ENCODE data around the gene PTPRJ.
"Not testable (repeated sequence)": the region's sequence is repeated elsewhere in the genome, so short reads cannot be mapped to it uniquely, and the experiment has no call there.

Gene PTPRJ

DNA sequence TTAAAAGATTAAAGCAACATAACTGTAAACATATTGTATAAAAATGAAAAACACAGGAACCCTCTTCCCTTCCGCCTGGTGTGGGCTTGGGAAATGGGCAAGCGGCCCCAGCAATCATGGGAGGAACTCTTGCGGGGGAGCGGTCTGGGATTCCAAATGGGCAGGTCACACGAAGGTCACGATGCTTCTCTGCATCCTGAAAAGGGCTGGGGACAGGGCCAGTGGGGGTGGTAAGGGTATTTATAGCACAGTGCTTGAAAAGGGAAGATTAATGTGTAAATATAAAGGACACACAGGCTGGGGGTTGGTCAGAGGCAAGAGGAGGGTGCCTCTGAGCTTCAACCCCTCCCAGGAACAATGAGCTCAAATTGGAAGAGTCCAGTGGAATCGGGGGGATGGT, 189.4 kb downstream of the PTPRJ start:
- DNase-seq, result peak; percentile 59

DNA sequence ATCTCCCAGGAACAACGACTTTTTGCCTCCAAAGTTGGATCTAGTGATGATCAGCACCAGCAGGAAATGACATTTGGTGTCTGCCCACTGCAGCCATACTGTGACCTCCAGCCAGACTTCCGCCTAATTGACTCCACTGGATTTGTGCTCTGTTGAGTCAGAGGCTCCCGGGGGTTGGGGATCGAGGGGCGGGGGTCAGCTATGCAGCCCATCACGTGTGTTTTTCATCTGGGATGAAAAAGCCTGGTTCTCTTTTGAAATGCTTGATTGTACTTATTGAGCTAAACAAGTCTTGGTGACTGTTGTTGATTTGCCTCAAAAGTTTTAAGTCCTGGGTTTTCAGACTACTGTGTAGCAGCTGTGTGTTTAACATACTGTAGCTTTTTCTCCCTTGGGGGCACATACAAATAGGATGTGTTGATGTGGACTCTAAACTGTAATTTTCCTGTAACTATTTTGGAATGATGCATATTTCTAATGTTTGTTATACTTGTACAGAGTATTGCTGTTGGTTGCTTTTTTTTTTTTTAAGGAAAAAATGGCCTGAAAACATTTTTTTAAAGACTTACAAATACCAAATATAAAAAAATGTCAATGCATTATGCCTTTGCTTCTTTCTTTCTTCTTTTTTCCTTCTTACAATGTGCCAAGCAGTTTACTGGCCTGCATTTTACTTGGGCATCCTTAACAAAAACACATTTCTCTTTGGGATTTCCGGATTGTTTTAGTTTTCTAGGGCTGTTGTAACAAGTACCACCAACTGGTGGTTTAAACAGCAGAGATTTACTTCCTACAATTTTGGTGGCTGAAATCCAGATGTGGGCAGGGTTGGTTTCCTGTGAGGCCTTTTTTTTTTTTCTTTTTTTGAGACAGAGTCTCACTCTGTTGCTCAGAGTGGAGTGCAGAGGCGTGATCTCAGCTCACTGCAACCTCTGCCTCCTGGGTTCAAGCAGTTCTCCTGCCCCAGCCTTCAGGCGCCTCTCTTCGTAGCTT, 190.2 kb downstream of the PTPRJ start:
- DNase-seq, result peak; percentile 38

- peak; percentile 72 for DNase-seq
These were observed 192.7 kb downstream of the PTPRJ start for GRCh38 chr11:48172818-48173609.

DNA sequence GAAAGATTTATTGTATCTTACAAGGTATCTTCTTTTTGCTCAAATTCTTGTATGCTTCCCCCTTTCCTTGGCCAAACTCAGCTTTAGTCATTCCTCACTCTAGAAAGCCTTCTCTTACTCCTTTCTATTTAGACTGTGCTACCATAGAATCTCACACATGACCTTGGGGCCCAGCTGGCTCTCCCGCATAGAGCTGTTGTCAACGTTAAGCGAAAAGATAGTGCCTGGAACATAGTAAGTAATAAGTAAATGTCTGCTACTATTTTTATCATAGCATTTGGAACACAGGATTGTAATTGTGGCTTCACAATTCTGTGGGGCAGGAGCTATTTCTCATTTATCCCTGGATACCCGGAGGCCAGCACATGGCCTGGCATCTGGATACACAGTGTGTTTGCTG, 197.3 kb downstream of the PTPRJ start:
- DNase-seq, result no peak

GRCh38 chr11:48180627-48181026, 200.3 kb downstream of the PTPRJ start:
- no peak for DNase-seq

- no peak for DNase-seq
These were observed 202.6 kb downstream of the PTPRJ start for GRCh38 chr11:48182860-48183526.

- no peak for DNase-seq
These were observed 204.1 kb downstream of the PTPRJ start for GRCh38 chr11:48184452-48184851.

GRCh38 chr11:48190906-48191654, 210.7 kb downstream of the PTPRJ start:
- DNase-seq, result not testable (repeated sequence)

GRCh38 chr11:48193876-48194275, 213.5 kb downstream of the PTPRJ start:
- no peak for DNase-seq

GRCh38 chr11:48207881-48208280, 227.5 kb downstream of the PTPRJ start:
- no peak for DNase-seq

DNA sequence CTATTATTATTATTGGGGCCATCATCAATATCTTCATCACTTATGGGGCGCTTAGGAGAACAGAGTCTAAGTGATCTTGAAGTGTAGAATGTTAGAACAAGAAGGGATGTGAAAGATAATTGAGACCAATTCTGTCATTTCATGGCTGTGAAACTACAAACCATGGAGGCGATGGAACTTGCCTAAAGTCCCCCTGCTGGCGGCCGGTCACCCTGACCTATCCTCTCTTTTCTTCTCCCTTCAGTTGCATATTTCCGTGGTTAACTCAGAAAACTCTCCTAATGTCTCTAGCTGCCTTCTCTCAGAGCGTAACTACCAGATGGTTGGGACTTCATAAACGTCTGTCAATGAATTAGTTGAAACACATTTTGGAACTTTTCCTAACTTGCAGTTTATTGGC, 229.7 kb downstream of the PTPRJ start:
- DNase-seq, result no peak

- no peak for DNase-seq
These were observed 236.2 kb downstream of the PTPRJ start, which contains the start of gene OR4B1 for GRCh38 chr11:48216510-48216909. Gene OR4B1, plus strand, starts transcription at chr11:48216810. Its CDS starts 0 bp downstream, at chr11:48216810.
